NB4 (cell line): ENCODE measurements around the gene CGB7.

ENCODE experiments used
- CTCF ChIP-seq: IDR thresholded peaks from one replicate; pipeline ENCODE4 v1.5.1; 2012; ENCODE audit warnings: low read depth, low read length
- POLR2A ChIP-seq: IDR thresholded peaks from 2 replicates; pipeline ENCODE4 v1.6.1; 2011; ENCODE audit warnings: mild to moderate bottlenecking; ENCODE audit not compliant: insufficient read length; ENCODE audit errors: extremely low read depth

GRCh38 chr19:49010453-49010852 lies 47.1 kb downstream of the CGB7 start:
- TF ChIP-seq CTCF = no peak
- TF ChIP-seq POLR2A = no peak
